Calu3 (cell line): ENCODE data around the gene ZNF22. TPM values are rescaled to one million over a fixed set of nuclear protein-coding genes. Genes with fewer than 3 reads are reported as not detected.

Experiments
- BruUV-seq: library from RNA; stranded (reverse); fragments of 400-500 nt; replicated peaks from 2 replicates; lab custom pipeline; 2021; lab: Mats Ljungman, UMichigan
- CTCF ChIA-PET: fragments of 300-600 bp; sonication (Branson Sonifier 250); formaldehyde crosslinking; loops from one replicate; lab custom pipeline; 2022; ENCODE audit warnings: antibody characterized with exemption; lab: Charles Lee
- DNase-seq: peaks from one replicate; pipeline ENCODE4 v3.0.0; 2022
- H3K27ac Mint-ChIP-seq: one replicate; pipeline ENCODE4 v1.8.0; 2022; ENCODE audit warnings: mixed read lengths; ENCODE audit not compliant: unreplicated experiment
- H3K27me3 Mint-ChIP-seq: one replicate; pipeline ENCODE4 v1.8.0; 2022; ENCODE audit warnings: mixed read lengths; ENCODE audit not compliant: unreplicated experiment
- H3K36me3 Mint-ChIP-seq: one replicate; pipeline ENCODE4 v1.8.0; 2022; ENCODE audit warnings: mild to moderate bottlenecking, moderate library complexity, mixed read lengths; ENCODE audit not compliant: insufficient read depth, unreplicated experiment
- H3K4me1 Mint-ChIP-seq: one replicate; pipeline ENCODE4 v1.8.0; 2022; ENCODE audit warnings: mild to moderate bottlenecking, low read depth, mixed read lengths; ENCODE audit not compliant: unreplicated experiment
- H3K4me3 Mint-ChIP-seq: one replicate; pipeline ENCODE4 v1.8.0; 2022; ENCODE audit warnings: mild to moderate bottlenecking, low read depth, moderate library complexity, mixed read lengths; ENCODE audit not compliant: unreplicated experiment
- H3K9me3 Mint-ChIP-seq: one replicate; pipeline ENCODE4 v1.8.0; 2022; ENCODE audit warnings: low read depth, mixed read lengths; ENCODE audit not compliant: unreplicated experiment
- intact Hi-C: fragments of 100-400 bp; cut with micrococcal nuclease; formaldehyde crosslinking; loops from one replicate; pipeline ENCODE4 v1.10.0; 2022; ENCODE audit not compliant: unreplicated experiment
- total RNA-seq: library from RNA; stranded (reverse); gene quantifications from 2 replicates; pipeline ENCODE4 v1.2.3, GENCODE V29; 2022
- TF ChIP-seq, protein P1 (sequence below): fragments of 200-600 bp; IDR thresholded peaks from one replicate; pipeline ENCODE4 v1.8.0; 2022; ENCODE audit warnings: antibody characterized with exemption; ENCODE audit not compliant: unreplicated experiment

Gene ZNF22
- total RNA-seq, 1 experiment from 2014 or later, result 11.9 TPM

DNA sequence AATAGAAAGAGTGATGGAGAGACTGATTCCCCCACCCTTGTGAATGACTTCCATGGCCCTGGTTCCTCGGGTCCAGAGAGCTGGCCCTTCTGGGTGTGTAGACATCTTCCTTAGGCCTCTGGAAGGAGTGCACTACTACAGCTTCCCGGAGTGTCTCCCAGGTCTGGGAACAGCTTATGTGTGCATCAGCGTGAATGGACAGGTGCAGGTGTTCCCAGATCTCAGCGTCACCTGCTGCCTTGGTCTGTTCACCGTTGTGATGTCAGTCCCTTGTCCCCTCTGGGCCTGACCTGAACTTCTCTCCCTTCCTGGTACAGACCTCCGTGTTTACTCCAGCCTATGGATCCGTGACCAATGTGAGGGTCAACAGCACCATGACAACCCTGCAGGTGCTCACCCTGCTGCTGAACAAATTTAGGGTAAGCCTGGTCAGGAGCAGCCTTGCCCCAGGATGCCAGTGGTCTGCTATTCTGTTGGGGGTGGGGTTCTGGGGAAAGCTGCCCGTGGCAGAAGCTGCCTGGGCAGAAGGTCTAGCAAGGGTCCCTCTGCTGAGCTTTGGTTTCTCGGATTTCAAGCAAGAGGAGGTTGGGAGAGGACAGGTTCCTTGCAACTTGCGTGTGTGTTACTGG lies 11.7 kb upstream of the ZNF22 start:
- no peak overlapping the region for H3K27ac Mint-ChIP-seq

DNA sequence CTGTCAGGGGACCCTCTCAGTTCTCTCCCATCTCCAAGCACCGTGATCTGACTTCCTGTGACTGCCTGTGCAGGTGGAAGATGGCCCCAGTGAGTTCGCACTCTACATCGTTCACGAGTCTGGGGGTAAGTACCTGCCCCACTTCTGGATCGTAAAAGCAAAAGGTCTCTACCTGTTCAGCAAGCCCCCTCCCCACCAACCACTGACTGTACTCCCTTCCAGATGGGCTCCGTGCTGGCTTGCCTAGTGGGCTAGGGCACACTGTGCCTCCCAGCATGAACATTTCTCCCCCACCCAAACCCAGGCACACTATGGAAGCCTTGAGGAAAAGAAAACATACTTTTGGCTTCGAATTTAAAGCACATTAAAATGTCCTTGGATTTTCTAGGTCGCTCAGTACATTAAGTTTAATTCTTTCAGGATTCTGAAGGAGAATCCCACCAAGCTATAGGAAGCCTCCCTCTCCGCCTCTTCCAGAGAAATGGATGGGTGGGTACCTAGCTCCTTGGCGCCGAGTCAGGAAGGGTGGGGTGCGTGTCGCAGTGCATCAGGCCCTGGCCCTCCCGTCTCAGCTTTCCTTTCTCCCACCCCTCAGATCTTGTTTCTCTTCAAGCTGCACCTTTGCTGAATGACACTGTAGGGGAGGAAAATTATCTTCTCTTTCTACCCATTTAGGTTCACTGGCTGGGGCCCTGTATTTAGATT lies 11.0 kb upstream of the ZNF22 start:
- no peaks in the 10 kb centered on the region for H3K9me3 Mint-ChIP-seq
- no peak for DNase-seq
- TF ChIP-seq, protein P1, sequence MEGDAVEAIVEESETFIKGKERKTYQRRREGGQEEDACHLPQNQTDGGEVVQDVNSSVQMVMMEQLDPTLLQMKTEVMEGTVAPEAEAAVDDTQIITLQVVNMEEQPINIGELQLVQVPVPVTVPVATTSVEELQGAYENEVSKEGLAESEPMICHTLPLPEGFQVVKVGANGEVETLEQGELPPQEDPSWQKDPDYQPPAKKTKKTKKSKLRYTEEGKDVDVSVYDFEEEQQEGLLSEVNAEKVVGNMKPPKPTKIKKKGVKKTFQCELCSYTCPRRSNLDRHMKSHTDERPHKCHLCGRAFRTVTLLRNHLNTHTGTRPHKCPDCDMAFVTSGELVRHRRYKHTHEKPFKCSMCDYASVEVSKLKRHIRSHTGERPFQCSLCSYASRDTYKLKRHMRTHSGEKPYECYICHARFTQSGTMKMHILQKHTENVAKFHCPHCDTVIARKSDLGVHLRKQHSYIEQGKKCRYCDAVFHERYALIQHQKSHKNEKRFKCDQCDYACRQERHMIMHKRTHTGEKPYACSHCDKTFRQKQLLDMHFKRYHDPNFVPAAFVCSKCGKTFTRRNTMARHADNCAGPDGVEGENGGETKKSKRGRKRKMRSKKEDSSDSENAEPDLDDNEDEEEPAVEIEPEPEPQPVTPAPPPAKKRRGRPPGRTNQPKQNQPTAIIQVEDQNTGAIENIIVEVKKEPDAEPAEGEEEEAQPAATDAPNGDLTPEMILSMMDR, result no peak
- no peaks in the 10 kb centered on the region for H3K36me3 Mint-ChIP-seq
- no TSS peak for BruUV-seq
- no peak overlapping the region for H3K4me3 Mint-ChIP-seq
- H3K27me3 Mint-ChIP-seq, result no peaks in the 10 kb centered on the region
- intact Hi-C loops, result loop anchor here (5.0 kb wide), 1 partner anchor 57 kb away; no protein-coding TSS in a partner anchor
- CTCF ChIA-PET, result interaction anchor here (1.3 to 1.8 kb wide), 2 partner anchors 9 to 57 kb away, joined by 3 to 11 read pairs; no protein-coding TSS in a partner anchor
- H3K27ac Mint-ChIP-seq, result peak overlapping the region; percentile 34
- peaks cover 16% of the 10 kb centered on the region for H3K4me1 Mint-ChIP-seq

More for the DNA sequence above, 11.7 kb upstream of the ZNF22 start:
- TF ChIP-seq, protein P1, result no peak
- no peaks in the 10 kb centered on the region for H3K9me3 Mint-ChIP-seq
- BruUV-seq, result no TSS peak
- no peaks in the 10 kb centered on the region for H3K36me3 Mint-ChIP-seq
- H3K4me1 Mint-ChIP-seq, result peaks cover 22% of the 10 kb centered on the region
- CTCF ChIA-PET, result interaction anchor here (1.8 kb wide), 1 partner anchor 56 kb away, joined by 11 read pairs; no protein-coding TSS in a partner anchor
- no peak for DNase-seq
- no peak overlapping the region for H3K4me3 Mint-ChIP-seq
- intact Hi-C loops, result no loop called here
- H3K27me3 Mint-ChIP-seq, result no peaks in the 10 kb centered on the region

GRCh38 chr10:44990302-44990655 lies 10.4 kb upstream of the ZNF22 start:
- CTCF ChIA-PET, result interaction anchor here (1.3 to 1.8 kb wide), 2 partner anchors 9 to 57 kb away, joined by 3 to 11 read pairs; no protein-coding TSS in a partner anchor
- peak; percentile 40 for DNase-seq
- Mint-ChIP-seq H3K4me3 (no peak overlapping the region), H3K4me1 (peaks cover 10% of the 10 kb centered on the region), H3K36me3 (no peaks in the 10 kb centered on the region), H3K27ac (peak overlapping the region; percentile 34), H3K27me3 (no peaks in the 10 kb centered on the region), H3K9me3 (no peaks in the 10 kb centered on the region)
- intact Hi-C loops, result loop anchor here (5.0 kb wide), 1 partner anchor 58 kb away; no protein-coding TSS in a partner anchor
- TF ChIP-seq, protein P1, result peak; percentile 30
- no TSS peak for BruUV-seq

GRCh38 chr10:44990965-44991364 lies 9.8 kb upstream of the ZNF22 start:
- no peak overlapping the region for H3K27ac Mint-ChIP-seq
- no TSS peak for BruUV-seq

More at GRCh38 chr10:44990965-44991364, 9.8 kb upstream of the ZNF22 start:
- H3K36me3 Mint-ChIP-seq, result no peaks in the 10 kb centered on the region
- H3K4me1 Mint-ChIP-seq, result peaks cover 8% of the 10 kb centered on the region
- DNase-seq, result no peak
- CTCF ChIA-PET, result interaction anchor here (1.3 to 1.8 kb wide), 2 partner anchors 10 to 58 kb away, joined by 3 to 11 read pairs; no protein-coding TSS in a partner anchor
- TF ChIP-seq, protein P1, result no peak
- no peaks in the 10 kb centered on the region for H3K27me3 Mint-ChIP-seq
- intact Hi-C loops, result loop anchor here (5.0 kb wide), 1 partner anchor 59 kb away; no protein-coding TSS in a partner anchor
- H3K4me3 Mint-ChIP-seq, result no peak overlapping the region
- no peaks in the 10 kb centered on the region for H3K9me3 Mint-ChIP-seq
